Body of pancreas (tissue), 4 donors: Measurements from ENCODE around the gene FGF14. TPM values are rescaled to one million over a fixed set of nuclear protein-coding genes. Genes with fewer than 3 reads are reported as not detected.

Source experiments
- ATAC-seq: fragments of 150-250 bp; one replicate; pipeline ENCODE4 v1.9.1; 2016
- DNase-seq, 4 donors: peaks; one replicate each; pipeline ENCODE4 v3.0.0-alpha.2; 2019
- H3K27ac ChIP-seq, 4 donors: fragments of 200-600 bp; sonication (generic); 1 replicate in 3 of 4; 2 replicates in 1 of 4; pipeline versions ENCODE4 v1.5.1 to v1.6.1; 2016 to 2019; ENCODE audit warnings: mild to moderate bottlenecking in 1 of 4, mixed read lengths in 1 of 4, moderate library complexity in 1 of 4
- H3K27me3 ChIP-seq, 2 donors: fragments of 200-600 bp; sonication (generic); one replicate each; pipeline ENCODE4 v1.6.0; 2016; ENCODE audit warnings: mild to moderate bottlenecking in 1 of 2
- H3K36me3 ChIP-seq, 2 donors: fragments of 200-600 bp; sonication (generic); replicated peaks in 1 of 2; 2 replicates each; pipeline ENCODE4 v1.5.1; 2016; ENCODE audit warnings: low read depth in 2 of 2; ENCODE audit not compliant: insufficient read depth in 1 of 2
- H3K4me1 ChIP-seq: fragments of 200-600 bp; sonication (generic); one replicate; pipeline ENCODE4 v1.6.0; 2016
- H3K4me3 ChIP-seq, 2 donors: fragments of 200-600 bp; sonication (generic); 1 replicate in 1 of 2; 2 replicates in 1 of 2; pipeline ENCODE4 v1.5.1; 2016 to 2019
- H3K9me3 ChIP-seq, 3 donors: fragments of 200-600 bp; sonication (generic); 1 replicate in 2 of 3; 2 replicates in 1 of 3; pipeline ENCODE4 v1.5.1; 2016
- POLR2A ChIP-seq, 3 donors: fragments of 450-650 bp; IDR thresholded peaks; one replicate each; pipeline ENCODE4 v1.6.1; 2016; ENCODE audit warnings: antibody characterized with exemption in 3 of 3, mild to moderate bottlenecking in 2 of 3
- WGBS, 2 donors: methylation state at CpG; one replicate each; pipeline ENCODE4 v1.1.5; 2017; 5-methylcytosine and 5-hydroxymethylcytosine counted together
- intact Hi-C: fragments of 100-400 bp; cut with DNase I; formaldehyde crosslinking; loops from one replicate; pipeline ENCODE4 v1.15.1; 2023
- total RNA-seq, 2 donors: library from RNA; depleted of rRNA; stranded (reverse); fragments of >200 nt; gene quantifications; one replicate each; pipeline ENCODE4 v1.1.0, GENCODE V29; 2016
- TF ChIP-seq, protein P1 (sequence below), 7 experiments: fragments of 450-650 bp in 4 of 7; fragments of 200-600 bp in 3 of 7; sonication (generic) in 3 of 7; IDR thresholded peaks; one replicate each; pipeline ENCODE4 v1.5.1; 2016 to 2019; ENCODE audit warnings: antibody characterized with exemption in 7 of 7

FGF14 gene
- total RNA-seq, 2 donors from 2014 or later = under 0.01 to 0.52 TPM

DNA sequence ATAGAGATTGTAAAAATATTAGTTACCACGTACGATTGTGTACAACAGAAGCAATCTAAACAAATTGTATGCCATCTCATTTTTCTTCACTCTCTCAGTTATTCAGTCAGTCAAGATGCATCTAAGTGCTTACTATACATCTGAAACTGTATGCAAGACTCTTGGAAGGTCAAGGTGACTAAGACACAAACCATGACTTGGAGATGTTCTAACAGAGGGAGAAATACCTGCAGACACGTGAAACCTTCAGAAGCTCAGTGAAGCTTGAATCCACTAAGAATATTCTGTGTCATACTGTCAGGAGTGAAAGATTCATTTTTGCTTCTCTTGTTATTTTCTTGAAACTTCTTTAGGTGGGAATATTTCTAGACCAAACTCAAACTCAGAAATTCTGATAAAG lies 584.0 kb downstream of the FGF14 start:
- no peaks in the 10 kb centered on the region for H3K4me1 ChIP-seq
- no peaks in the 10 kb centered on the region for H3K36me3 ChIP-seq
- 59 to 76% methylated on average over 3 of the region's 3 CpGs for WGBS, 2 donors
- H3K4me3 ChIP-seq = no peak overlapping the region
- TF ChIP-seq, protein P1, sequence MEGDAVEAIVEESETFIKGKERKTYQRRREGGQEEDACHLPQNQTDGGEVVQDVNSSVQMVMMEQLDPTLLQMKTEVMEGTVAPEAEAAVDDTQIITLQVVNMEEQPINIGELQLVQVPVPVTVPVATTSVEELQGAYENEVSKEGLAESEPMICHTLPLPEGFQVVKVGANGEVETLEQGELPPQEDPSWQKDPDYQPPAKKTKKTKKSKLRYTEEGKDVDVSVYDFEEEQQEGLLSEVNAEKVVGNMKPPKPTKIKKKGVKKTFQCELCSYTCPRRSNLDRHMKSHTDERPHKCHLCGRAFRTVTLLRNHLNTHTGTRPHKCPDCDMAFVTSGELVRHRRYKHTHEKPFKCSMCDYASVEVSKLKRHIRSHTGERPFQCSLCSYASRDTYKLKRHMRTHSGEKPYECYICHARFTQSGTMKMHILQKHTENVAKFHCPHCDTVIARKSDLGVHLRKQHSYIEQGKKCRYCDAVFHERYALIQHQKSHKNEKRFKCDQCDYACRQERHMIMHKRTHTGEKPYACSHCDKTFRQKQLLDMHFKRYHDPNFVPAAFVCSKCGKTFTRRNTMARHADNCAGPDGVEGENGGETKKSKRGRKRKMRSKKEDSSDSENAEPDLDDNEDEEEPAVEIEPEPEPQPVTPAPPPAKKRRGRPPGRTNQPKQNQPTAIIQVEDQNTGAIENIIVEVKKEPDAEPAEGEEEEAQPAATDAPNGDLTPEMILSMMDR (IDR thresholded peaks at IDR 0.05) = no peak
- TF ChIP-seq POLR2A (IDR thresholded peaks at IDR 0.05) = no peak
- no peak for DNase-seq
- no peaks in the 10 kb centered on the region for H3K27me3 ChIP-seq
- no peak overlapping the region for H3K27ac ChIP-seq
- intact Hi-C loops = no loop called here
- H3K9me3 ChIP-seq = no peaks in the 10 kb centered on the region
- no peak for ATAC-seq

GRCh38 chr13:101811881-101812280 lies 590.0 kb downstream of the FGF14 start:
- 27 to 40% methylated on average over 1 of the region's 1 CpG for WGBS, 2 donors
- Histone ChIP-seq H3K4me3 (no peak overlapping the region), H3K27me3 (no peaks in the 10 kb centered on the region), H3K4me1 (no peaks in the 10 kb centered on the region), H3K36me3 (no peaks in the 10 kb centered on the region), H3K9me3 (no peaks in the 10 kb centered on the region), H3K27ac (no peak overlapping the region)
- no peak for DNase-seq
- intact Hi-C loops = no loop called here
- no peak for ATAC-seq
- TF ChIP-seq, protein P1 (IDR thresholded peaks at IDR 0.05) = no peak
- TF ChIP-seq POLR2A (IDR thresholded peaks at IDR 0.05) = no peak

DNA sequence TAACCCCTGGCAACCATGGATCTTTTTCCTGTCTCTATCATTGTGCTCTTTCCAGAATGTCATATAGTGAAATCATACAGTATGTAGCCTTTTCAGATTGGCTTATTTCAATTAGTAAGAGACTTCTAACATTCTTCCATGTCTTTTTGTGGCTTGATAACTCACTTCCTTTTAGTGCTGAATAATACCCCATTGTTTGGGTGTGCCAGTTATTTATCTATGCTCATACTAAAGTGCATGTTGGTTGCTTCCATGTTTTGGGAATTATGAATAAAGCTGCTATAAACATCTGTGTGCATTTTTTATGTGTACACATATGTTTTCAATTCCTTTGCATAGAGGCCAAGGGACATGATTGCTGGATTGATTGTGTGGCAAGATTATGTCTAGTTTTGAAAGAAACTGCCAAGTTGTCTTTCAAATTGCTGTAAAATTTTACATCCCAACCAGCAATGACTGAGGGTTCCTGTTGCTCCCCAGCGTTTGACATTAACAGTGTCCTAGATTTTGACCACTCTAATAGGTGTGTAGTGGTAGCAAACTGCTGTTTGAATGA lies 590.5 kb downstream of the FGF14 start:
- intact Hi-C loops = no loop called here
- Histone ChIP-seq H3K27ac (no peak overlapping the region), H3K9me3 (no peaks in the 10 kb centered on the region), H3K4me1 (no peaks in the 10 kb centered on the region), H3K4me3 (no peak overlapping the region), H3K36me3 (no peaks in the 10 kb centered on the region), H3K27me3 (no peaks in the 10 kb centered on the region)
- TF ChIP-seq POLR2A (IDR thresholded peaks at IDR 0.05) = no peak
- TF ChIP-seq, protein P1 (IDR thresholded peaks at IDR 0.05) = no peak
- WGBS, 2 donors = 33 to 64% methylated on average over 1 of the region's 1 CpG
- no peak for ATAC-seq
- no peak for DNase-seq

DNA sequence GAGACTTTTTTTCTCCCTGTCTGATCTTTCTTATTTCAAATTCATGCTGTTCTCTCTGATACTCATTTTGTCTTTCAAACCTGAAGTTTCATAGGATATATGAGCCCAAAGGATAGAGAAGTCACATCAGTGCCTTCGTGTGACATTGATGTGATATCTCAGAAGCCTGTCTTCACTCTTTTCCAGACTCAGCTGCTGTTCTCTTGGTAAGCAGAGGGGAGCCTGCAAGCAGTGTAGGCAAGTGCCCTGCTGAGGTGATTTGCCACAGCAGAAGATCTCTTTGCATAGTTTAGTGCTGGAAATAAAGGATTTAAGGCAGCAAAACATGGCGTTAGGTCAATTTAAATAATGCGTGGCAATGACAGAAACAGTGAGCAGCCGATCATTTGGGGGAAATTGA lies 602.7 kb downstream of the FGF14 start:
- no peaks in the 10 kb centered on the region for H3K36me3 ChIP-seq
- TF ChIP-seq POLR2A (IDR thresholded peaks at IDR 0.05) = no peak
- TF ChIP-seq, protein P1 (IDR thresholded peaks at IDR 0.05) = no peak
- 37 to 47% methylated on average over 4 of the region's 4 CpGs for WGBS, 2 donors

GRCh38 chr13:101798437-101798836 lies 603.4 kb downstream of the FGF14 start:
- DNase-seq = no peak
- Histone ChIP-seq H3K36me3 (no peaks in the 10 kb centered on the region), H3K9me3 (no peaks in the 10 kb centered on the region), H3K4me1 (no peaks in the 10 kb centered on the region), H3K27me3 (no peaks in the 10 kb centered on the region), H3K4me3 (no peak overlapping the region), H3K27ac (no peak overlapping the region)
- TF ChIP-seq POLR2A (IDR thresholded peaks at IDR 0.05) = no peak
- TF ChIP-seq, protein P1 (IDR thresholded peaks at IDR 0.05) = no peak
- no peak for ATAC-seq
- WGBS, 2 donors = 26 to 79% methylated on average over 1 of the region's 1 CpG
- intact Hi-C loops = no loop called here

More for the DNA sequence above, 602.7 kb downstream of the FGF14 start:
- intact Hi-C loops = no loop called here
- H3K27ac ChIP-seq = no peak overlapping the region
- DNase-seq = no peak
- H3K4me1 ChIP-seq = no peaks in the 10 kb centered on the region
- ATAC-seq = no peak
- H3K27me3 ChIP-seq = no peaks in the 10 kb centered on the region
- H3K9me3 ChIP-seq = no peaks in the 10 kb centered on the region
- no peak overlapping the region for H3K4me3 ChIP-seq
